ENCODE results near the gene GAL3ST1.
"Not testable (repeated sequence)": the region's sequence is repeated elsewhere in the genome, so short reads cannot be mapped to it uniquely, and the experiment has no call there.

Gene GAL3ST1

DNA sequence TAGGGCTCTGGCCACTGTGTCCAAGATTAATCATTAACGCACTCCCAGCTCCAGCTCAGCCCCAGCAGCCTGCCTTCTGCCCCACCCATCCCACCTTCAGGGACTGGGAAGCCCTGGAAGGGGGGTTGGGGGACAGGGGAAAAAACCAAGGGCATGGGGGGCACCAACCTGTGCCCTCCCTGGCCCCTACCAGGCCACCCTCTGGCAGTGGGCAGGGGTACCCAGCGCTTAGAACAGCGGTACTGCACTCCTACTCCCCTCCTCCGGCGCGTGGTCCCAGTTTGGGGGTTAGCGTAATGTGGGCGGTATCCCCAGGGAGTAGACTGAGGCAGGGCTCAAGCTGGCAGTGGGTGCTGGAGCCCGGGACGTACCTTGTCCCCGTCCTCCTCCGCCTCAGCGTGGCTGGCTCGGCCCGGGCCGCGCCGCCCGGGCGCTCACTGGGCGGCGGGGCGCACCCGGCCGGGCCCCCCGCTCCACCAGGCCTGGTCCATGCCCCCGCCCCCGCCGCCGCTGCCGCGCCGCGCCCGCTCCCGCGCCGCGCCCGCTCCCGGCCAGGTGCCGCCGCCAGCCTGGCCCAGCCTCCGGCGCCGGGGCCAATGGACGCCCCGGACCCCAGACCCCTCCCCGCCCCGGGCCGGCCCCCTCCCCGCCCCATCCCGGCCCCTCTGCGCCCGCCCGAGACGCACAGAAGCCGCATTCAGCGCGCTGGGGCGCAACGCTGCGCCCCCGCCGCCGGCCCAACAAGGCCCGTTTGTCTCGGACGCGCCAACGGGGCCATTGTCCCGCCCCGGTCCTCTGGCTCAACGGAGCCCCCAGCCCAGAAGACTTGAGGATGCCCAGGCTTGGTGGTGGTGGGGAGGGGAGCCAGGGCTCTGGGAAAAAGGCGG, at the start of gene GAL3ST1:
GAL3ST1 (minus strand) TSS at position 571 of the 887 bp plus-strand sequence. CDS start 17,273 bp downstream, outside the sequence.
- no peak for DNase-seq

DNA sequence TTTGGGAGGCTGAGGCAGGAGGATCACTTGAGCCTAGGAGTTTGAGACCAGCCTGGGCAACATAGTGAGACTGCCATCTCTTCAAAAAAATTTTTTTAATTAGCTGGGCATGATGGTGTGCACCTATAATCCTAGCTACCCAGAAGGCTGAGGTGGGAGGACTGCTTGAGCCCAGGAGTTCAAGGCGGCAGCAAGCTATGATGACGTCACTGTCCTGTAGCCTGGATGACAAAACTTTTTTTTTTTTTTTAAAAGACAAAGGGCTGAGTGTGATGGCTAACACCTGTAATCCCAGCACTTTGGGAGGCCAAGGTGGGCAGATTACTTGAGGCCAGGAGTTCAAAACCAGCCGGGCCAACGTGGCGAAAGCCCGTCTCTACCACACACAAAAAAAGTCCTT, 45.4 kb upstream of the GAL3ST1 start:
- DNase-seq = not testable (repeated sequence)

- DNase-seq = no peak
These were observed 43.4 kb upstream of the GAL3ST1 start for GRCh38 chr22:30617819-30618218.

DNA sequence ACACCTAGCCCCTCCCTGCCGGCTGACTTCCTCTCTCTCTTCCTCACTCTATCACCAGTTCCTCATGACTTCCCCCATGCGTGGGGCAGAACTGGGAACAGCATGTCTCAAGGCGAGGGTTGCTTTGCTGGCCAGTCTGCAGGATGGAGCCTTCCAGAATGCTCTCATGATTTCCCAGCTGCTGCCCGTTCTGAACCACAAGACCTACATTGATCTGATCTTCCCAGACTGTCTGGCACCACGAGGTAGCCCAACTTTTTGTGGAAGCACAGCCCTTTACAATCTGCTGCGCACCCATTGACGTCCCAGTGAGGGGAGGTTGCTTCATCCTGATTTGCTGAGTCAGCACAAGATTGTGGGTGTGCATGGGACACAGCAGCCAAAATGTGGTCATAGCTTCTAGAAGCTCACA, 41.1 kb upstream of the GAL3ST1 start:
- no peak for DNase-seq

DNA sequence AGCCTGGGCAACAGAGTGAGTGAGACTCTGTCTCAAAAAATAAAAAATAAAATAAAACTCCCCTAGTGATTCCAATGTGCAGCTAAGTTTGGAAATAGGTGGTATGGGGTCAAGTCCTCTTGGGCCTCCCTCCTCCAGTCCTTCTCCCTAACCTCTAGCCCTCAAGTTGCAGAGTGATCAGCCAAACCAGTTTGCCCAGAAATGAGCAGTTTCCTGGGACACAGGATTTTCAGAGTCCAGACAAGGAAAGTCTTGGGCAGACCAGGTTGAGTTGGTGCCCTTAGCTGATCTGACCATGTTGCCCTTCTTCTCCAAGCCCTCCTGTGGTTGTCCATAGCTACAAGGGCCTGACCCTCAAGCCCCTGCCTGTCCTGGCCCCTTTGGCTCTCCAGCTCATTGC, 40.4 kb upstream of the GAL3ST1 start:
- no peak for DNase-seq

- DNase-seq = no peak
These were observed 39.8 kb upstream of the GAL3ST1 start for GRCh38 chr22:30614268-30614667.

DNA sequence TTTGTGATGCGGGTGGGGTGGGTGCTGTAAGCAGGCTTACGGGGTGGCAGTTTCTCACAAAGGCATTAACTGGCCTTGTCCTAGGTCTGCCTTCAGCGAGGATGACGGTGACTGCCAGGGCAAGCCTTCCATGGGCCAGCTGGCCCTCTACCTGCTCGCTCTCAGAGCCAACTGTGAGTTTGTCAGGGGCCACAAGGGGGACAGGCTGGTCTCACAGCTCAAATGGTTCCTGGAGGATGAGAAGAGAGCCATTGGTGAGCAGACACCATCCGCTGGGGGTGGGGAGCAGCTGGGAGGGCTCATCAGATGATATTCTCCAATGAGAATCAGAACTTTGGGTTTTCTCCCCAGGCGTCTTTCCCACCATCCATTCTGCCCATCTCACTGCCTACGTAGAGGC, 38.3 kb upstream of the GAL3ST1 start:
- DNase-seq = no peak

DNA sequence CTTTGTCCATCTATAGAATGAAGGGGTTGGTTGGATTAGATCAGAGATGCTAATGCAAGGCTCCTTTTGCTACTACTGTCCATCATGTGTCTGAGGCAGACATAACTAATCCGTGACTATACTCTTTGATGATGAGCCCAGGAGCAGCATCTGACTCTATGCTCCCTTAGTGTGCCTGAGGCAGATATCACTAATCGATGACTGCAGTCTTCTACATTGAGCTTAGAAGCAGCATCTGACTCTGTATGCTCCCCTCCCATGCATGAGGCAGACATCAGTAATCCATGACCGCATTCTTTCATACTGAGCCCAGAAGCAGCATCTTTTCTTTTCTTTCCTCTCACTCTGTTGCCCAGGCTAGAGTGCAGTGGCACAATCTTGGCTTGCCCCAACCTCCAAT, 36.7 kb upstream of the GAL3ST1 start:
- no peak for DNase-seq

DNA sequence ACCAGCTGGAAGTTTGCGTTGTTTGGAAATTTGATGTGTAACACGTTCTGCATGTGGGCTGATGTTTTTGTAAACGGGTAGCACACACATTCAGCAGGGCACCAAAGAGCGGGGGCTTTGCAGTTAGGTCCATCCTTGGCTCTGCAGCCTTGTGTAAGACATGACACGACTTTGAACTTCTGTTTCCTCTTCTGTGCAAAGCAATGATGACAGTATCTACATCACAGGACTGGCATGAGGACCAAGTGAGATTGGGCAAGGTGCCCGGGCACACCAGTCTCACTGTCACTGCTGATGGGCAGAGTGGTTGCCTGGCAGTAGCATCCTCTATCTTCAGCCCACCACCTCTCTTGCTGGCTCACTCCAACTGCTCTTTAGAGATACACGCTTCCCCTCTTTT, 35.8 kb upstream of the GAL3ST1 start:
- no peak for DNase-seq

DNA sequence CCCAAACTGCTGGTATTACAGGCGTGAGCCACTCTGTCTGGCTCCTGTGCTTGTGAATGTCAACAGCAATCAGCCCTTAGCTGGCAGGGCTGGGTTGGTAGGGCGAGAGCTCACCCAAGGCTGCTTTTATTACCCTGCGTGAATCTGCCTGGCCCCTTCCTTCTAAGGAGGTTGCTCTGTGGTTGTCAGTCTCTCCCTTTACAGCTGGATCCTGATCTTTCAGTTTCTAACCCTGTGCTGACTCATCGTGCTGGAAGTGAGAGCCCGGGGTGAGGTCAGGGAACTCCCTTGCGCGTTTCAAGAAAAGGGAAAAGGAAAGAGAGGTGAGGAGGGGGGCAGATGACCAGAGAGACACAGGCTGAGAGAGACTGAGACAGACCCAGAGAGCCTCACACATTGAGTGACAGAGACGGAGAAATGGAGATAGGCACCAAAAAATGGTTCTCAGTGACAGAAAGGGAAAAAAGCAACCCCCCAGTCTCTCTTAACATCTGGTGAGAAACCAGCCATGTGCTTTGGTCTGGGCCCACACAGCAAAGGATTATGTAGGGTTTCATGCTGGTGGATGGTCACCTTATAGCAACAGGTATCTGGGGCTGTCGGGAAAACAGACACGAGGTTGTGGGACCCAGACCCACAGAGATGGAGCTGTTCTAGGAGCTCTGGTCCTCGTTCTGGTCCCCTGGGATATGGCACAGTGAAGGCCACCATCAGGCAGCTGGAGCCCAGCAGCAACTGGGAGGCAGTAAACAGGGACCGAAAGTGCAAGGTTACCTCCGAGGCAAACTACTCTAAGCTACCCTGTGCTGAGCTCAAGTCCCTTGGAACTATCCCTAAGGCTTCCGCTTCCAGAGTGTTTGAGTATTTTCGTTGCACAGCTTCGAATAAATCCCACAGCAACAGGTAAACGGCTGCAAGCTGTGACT, 35.1 kb upstream of the GAL3ST1 start:
- no peak for DNase-seq

DNA sequence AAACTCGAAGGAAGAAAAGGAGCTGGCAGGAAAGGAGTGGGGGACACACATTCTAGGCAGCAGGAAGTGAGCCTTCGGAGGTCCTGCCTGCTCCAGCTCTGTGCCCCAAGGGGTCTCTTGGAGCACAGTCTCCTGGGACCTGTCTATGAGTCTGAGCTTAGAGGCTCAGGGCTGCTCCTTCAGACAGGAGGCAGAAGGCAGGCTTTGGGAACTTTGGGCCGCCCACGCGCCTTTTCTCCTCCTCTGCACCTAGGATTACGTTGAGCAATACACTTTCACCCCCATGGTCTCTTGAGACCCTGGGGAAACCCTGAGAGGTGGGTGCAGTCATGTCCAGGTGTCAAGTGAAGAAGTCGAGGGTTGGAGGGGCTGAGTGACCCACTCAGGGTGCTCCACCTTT, 33.5 kb upstream of the GAL3ST1 start:
- DNase-seq = no peak

DNA sequence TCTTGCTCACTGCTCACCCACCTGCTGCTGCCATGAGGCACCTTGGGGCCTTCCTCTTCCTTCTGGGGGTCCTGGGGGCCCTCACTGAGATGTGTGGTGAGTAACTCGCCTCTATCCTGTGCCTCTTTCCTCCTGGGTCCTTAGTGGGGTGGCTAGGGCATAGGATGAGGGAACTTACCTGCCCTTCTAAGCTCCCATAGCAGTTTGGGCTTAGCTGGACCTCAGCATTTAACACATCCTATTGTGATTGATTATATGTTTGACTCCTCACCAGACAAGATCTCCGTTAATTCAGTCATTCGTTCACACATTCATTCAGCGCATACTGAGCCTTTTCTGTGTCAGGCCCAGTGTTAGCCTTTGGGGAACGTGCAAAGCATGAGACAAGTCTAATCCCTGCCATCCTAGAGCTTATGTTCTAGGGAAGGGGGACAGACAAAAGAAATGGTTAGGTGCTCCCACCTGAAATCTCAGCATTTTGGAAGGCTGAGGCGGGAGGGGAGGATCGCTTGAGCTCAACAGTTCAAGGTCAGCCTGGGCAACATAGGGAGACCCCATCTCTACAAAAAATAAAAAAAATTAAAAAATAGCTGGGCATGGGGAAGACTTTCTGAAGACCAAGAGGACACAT, 33.0 kb upstream of the GAL3ST1 start:
- no peak for DNase-seq

DNA sequence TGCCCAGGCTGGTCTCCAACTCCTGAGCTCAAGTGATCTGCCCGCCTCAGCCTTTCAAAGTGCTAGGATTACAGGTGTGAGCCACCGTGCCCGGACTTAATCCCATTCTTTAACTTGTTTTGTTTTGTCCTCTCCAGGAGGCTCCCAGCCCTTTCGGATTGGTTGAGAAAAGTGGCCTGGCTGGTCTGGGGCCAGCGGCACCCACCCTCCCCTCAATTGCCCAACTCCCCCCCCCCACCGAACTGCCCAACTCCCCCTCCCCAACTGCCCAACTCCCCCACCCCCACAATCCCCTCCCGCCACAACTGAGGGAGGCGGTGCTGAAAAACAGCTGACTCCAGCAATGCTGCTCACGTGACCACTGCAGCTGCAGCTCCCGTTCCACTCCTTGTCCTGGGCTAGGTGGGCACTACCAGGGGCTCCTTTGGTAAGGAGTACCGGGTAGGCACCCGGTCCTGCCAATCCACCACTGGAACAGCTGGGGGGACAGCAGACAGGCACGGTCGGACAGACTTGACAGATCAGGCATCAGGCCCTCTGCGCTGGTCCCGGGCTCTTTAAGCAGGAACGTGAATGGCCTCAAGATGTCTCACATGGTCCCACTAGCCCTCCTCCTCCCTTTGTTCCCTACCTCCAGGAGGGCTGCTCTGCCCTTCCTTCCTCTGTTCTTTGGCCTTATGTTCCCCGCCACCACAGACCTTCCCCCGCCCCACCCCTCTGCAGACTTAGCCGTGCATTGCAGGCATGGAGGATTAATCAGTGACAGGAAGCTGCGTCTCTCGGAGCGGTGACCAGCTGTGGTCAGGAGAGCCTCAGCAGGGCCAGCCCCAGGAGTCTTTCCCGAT, 32.2 kb upstream of the GAL3ST1 start, which contains the start of gene TCN2:
TCN2 (plus strand) TSS at position 720 of the 845 bp plus-strand sequence. CDS start 158 bp downstream, outside the sequence.
- DNase-seq = peak; percentile 67

- no peak for DNase-seq
These were observed 31.1 kb upstream of the GAL3ST1 start for GRCh38 chr22:30605449-30606110.

- no peak for DNase-seq
These were observed 30.3 kb upstream of the GAL3ST1 start for GRCh38 chr22:30604723-30605122.

DNA sequence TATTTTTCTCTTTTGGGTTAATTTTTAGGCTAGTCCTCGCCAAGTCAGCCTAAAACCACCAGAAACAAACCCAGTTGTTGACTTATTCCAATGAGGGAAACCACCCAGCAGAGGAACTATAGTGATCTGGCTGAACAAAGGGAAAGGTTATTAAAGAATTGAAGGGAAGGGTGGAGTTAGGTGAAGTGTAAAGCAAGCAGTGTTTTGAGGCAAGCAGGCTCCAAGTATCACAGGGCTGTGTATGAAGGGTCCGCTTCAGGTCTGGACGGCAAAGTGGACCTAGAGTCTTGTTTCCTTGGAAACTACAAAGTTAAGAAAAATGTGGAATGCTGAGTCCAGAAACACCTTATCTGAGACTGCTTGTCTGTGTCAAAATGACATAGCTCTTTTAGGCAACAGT, 29.3 kb upstream of the GAL3ST1 start:
- DNase-seq = no peak

DNA sequence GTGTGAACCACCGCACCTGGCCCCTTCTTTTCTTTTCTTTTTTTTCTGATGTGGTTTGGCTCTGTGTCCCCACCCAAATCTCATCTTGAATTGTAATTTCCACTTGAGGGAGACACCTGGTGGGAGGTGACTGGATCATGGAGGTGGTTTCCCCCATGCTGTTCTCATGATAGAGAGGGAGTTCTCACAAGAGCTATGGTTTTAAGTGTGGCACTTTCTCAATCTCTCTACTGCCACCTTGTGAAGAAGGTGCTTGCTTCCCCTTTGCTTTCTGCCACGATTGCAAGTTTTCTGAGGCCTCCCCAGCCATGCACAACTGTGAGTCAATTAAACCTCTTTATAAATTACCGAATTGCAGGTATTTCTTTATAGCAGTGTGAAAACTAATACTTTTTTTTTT, 27.6 kb upstream of the GAL3ST1 start:
- no peak for DNase-seq

DNA sequence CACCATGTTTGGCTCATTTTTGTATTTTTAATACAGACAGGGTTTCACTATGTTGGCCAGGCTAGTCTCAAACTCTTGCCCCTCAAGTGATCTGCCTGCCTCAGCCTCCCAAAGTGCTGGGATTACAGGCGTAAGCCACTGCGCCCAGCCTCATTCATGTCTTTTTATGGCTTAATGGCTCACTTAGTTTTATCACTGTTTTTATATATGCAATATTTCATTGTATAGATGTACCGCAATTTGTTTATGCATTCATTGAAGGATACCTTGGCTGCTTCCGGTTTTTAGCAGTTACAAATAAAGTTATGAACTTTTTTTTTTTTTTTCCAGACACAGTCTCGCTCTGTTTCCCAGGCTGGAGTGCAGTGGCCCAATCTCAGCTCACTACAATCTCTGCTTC, 27.0 kb upstream of the GAL3ST1 start:
- DNase-seq = no peak

DNA sequence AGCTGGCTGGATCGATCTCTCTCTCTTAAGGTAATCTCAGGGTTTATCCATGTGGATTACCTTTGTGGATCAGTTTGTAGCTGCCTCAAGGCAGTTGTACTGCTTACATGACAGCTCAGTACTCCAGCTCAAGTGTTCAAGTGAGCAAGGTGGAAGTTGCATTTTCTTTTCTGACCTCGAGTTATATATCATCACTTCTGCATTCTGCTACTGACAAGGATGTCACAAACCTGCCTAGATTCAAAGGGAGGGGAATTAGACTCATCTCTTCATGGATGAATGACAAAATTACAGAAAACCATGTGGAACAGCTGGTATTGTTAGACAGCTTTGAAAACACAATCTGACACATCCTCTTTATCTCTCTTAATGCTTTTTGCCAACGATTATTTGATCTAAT, 26.5 kb upstream of the GAL3ST1 start:
- no peak for DNase-seq

DNA sequence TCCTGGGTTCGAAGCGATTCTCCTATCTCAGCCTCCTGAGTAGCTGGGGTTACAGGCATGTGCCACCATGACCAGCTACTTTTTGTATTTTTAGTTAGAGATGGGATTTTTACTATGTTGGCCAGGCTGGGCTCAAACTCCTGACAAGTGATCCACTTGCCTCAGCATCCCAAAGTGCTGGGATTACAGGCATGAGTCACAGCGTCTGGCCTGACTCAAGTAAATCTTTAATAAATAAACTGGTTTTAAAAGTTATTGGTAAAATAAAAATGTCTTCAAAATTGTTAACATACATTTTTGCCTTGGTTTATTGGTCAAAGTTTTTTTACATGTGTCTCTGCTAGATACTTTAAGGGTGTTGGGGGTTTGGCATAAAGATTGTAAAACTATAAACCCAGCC, 24.5 kb upstream of the GAL3ST1 start:
- no peak for DNase-seq

- DNase-seq = no peak
These were observed 22.4 kb upstream of the GAL3ST1 start for GRCh38 chr22:30596886-30597285.

GRCh38 chr22:30596199-30596598, 21.7 kb upstream of the GAL3ST1 start:
- DNase-seq = no peak
